ENCODE data around the gene TMOD1. TPM values are rescaled to one million over a fixed set of nuclear protein-coding genes. Genes with fewer than 3 reads are reported as not detected.

Gene TMOD1
- total RNA-seq, 1 experiment from 2014 or later = not detected

- ChIA-PET POLR2A (ENCODE audit: unreplicated experiment) (no interaction called here), CTCF (interaction anchor here (0.6 kb wide), 1 partner anchor 73 kb away, joined by 5 read pairs; no protein-coding TSS in a partner anchor)
- DNase-seq = no peak
- no TSS peak for BruUV-seq (replicated peaks)
- no peak for TF ChIP-seq EZH2 (IDR thresholded peaks at IDR 0.05; ENCODE audit: low read length, unreplicated experiment)
- no peak for TF ChIP-seq CTCF (conservative IDR thresholded peaks at IDR 0.05; ENCODE audit: low read depth, low read length)
- TF ChIP-seq EZH2phosphoT487 (IDR thresholded peaks at IDR 0.05; ENCODE audit: borderline replicate concordance, low read length) = no peak
- no peaks in the 10 kb centered on the region for H3K27me3 ChIP-seq (ENCODE audit: low read length)
- H3K79me2 ChIP-seq (ENCODE audit: low read length) = no peaks in the 10 kb centered on the region
- H4K20me1 ChIP-seq (ENCODE audit: low read length) = no peaks in the 10 kb centered on the region
- H3K4me3 ChIP-seq (ENCODE audit: low read length) = no peak overlapping the region
- H3K9me3 ChIP-seq (ENCODE audit: low read length) = no peaks in the 10 kb centered on the region
- H3K9me2 ChIP-seq (replicated peaks; ENCODE audit: low read length) = no peaks in the 10 kb centered on the region
- no peak overlapping the region for H3K27ac ChIP-seq (ENCODE audit: low read length)
- ATAC-seq = no peak
- H2AFZ ChIP-seq (ENCODE audit: low read length) = no peak overlapping the region
- H3K4me2 ChIP-seq (ENCODE audit: low read length) = no peak overlapping the region
- no peaks in the 10 kb centered on the region for H3F3A ChIP-seq (ENCODE audit: low read length, unreplicated experiment)
- no peaks in the 10 kb centered on the region for H3K36me3 ChIP-seq (ENCODE audit: low read depth, low read length)
- intact Hi-C loops (cut with micrococcal nuclease) = no loop called here
- H3K4me1 ChIP-seq (ENCODE audit: insufficient read depth, low read length) = peaks cover 9% of the 10 kb centered on the region; the same call in 1 of the 2 replicates
- H3K9ac ChIP-seq (ENCODE audit: low read length) = no peak overlapping the region
These were observed 58.7 kb downstream of the TMOD1 start for GRCh38 chr9:97560154-97560553.

- H3K4me3 ChIP-seq (ENCODE audit: low read length) = no peak overlapping the region
- H3K27me3 ChIP-seq (ENCODE audit: low read length) = no peaks in the 10 kb centered on the region
- no peak overlapping the region for H3K27ac ChIP-seq (ENCODE audit: low read length)
- no peaks in the 10 kb centered on the region for H3F3A ChIP-seq (ENCODE audit: low read length, unreplicated experiment)
- no peak overlapping the region for H2AFZ ChIP-seq (ENCODE audit: low read length)
- no peak overlapping the region for H3K9ac ChIP-seq (ENCODE audit: low read length)
- no TSS peak for BruUV-seq (replicated peaks)
- H3K36me3 ChIP-seq (ENCODE audit: low read depth, low read length) = no peaks in the 10 kb centered on the region
- H3K9me3 ChIP-seq (ENCODE audit: low read length) = no peaks in the 10 kb centered on the region
- H3K4me1 ChIP-seq (ENCODE audit: insufficient read depth, low read length) = peaks cover 9% of the 10 kb centered on the region; the same call in 1 of the 2 replicates
- intact Hi-C loops (cut with micrococcal nuclease) = no loop called here
- ChIA-PET POLR2A (ENCODE audit: unreplicated experiment) (no interaction called here), CTCF (no interaction called here)
- no peak for TF ChIP-seq CTCF (conservative IDR thresholded peaks at IDR 0.05; ENCODE audit: low read depth, low read length)
- no peak for TF ChIP-seq EZH2phosphoT487 (IDR thresholded peaks at IDR 0.05; ENCODE audit: borderline replicate concordance, low read length)
- TF ChIP-seq EZH2 (IDR thresholded peaks at IDR 0.05; ENCODE audit: low read length, unreplicated experiment) = no peak
- H3K4me2 ChIP-seq (ENCODE audit: low read length) = no peak overlapping the region
- no peaks in the 10 kb centered on the region for H3K79me2 ChIP-seq (ENCODE audit: low read length)
- no peak for DNase-seq
- H3K9me2 ChIP-seq (replicated peaks; ENCODE audit: low read length) = no peaks in the 10 kb centered on the region
- no peaks in the 10 kb centered on the region for H4K20me1 ChIP-seq (ENCODE audit: low read length)
- ATAC-seq = no peak
These were observed 59.4 kb downstream of the TMOD1 start for GRCh38 chr9:97560851-97561250.

GRCh38 chr9:97561501-97561900 lies 60.0 kb downstream of the TMOD1 start:
- DNase-seq = no peak
- intact Hi-C loops (cut with micrococcal nuclease) = no loop called here
- Histone ChIP-seq H3F3A (ENCODE audit: low read length, unreplicated experiment) (no peaks in the 10 kb centered on the region), H3K9ac (ENCODE audit: low read length) (no peak overlapping the region), H3K27me3 (ENCODE audit: low read length) (no peaks in the 10 kb centered on the region), H4K20me1 (ENCODE audit: low read length) (no peaks in the 10 kb centered on the region), H3K9me3 (ENCODE audit: low read length) (no peaks in the 10 kb centered on the region), H3K79me2 (ENCODE audit: low read length) (no peaks in the 10 kb centered on the region), H3K4me3 (ENCODE audit: low read length) (no peak overlapping the region), H2AFZ (ENCODE audit: low read length) (no peak overlapping the region), H3K4me1 (ENCODE audit: insufficient read depth, low read length) (peaks cover 9% of the 10 kb centered on the region; the same call in 1 of the 2 replicates), H3K27ac (ENCODE audit: low read length) (no peak overlapping the region), H3K9me2 (replicated peaks; ENCODE audit: low read length) (no peaks in the 10 kb centered on the region), H3K36me3 (ENCODE audit: low read depth, low read length) (no peaks in the 10 kb centered on the region), H3K4me2 (ENCODE audit: low read length) (no peak overlapping the region)
- no TSS peak for BruUV-seq (replicated peaks)
- CTCF ChIA-PET = no interaction called here
- TF ChIP-seq CTCF (conservative IDR thresholded peaks at IDR 0.05; ENCODE audit: low read depth, low read length) (no peak), EZH2 (IDR thresholded peaks at IDR 0.05; ENCODE audit: low read length, unreplicated experiment) (no peak), EZH2phosphoT487 (IDR thresholded peaks at IDR 0.05; ENCODE audit: borderline replicate concordance, low read length) (no peak)
- ATAC-seq = no peak
- POLR2A ChIA-PET (ENCODE audit: unreplicated experiment) = no interaction called here
